GM18511 (cell line): Measurements from ENCODE around the gene TPRG1.
"Not testable (repeated sequence)": the region's sequence is repeated elsewhere in the genome, so short reads cannot be mapped to it uniquely, and the experiment has no call there.

Source experiments
- ATAC-seq: cut with Tn5 transposase; IDR thresholded peaks from one replicate; pipeline ENCODE4 v1.9.1; 2021; ENCODE audit warnings: mild to moderate bottlenecking, moderate library complexity; ENCODE audit not compliant: unreplicated experiment

The TPRG1 gene

DNA sequence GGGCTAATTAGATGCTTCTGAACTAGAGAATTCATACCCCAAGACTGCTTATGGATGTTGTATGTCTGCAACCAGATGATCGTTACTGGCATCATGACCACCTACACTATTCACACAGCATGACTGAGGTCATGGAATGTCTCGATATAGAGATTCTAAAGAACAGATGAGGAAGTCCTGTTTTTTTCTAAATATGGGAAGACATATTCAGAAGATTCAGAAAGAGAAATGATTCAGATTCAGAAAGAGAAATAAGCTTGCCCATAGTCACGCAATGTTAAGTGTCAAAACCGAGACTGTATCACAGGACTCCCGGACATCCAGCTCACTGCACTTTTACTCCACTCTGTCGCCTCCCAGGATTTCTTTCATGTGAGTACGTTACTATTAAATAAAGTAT is 136.2 kb downstream of the TPRG1 start:
- ATAC-seq: peak; percentile 66

DNA sequence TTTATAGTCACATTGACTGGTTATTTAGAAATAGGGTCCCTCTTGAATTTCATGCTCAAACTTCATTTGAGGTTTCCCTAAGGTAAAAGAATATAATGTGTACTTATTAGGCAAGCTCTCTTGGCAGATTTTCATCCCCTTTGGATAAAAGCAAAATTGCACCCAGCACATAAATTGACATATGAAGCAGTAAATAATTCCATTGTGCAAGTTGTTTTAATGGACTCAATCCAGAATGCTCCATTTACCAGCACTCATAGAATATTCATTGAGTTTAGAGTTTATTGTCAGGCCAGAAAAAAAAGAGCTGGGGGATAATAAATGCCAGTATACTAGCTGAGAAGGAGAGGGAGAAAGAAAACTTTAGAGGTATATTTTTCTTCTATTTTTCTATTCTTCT is 136.8 kb downstream of the TPRG1 start:
- no peak for ATAC-seq

DNA sequence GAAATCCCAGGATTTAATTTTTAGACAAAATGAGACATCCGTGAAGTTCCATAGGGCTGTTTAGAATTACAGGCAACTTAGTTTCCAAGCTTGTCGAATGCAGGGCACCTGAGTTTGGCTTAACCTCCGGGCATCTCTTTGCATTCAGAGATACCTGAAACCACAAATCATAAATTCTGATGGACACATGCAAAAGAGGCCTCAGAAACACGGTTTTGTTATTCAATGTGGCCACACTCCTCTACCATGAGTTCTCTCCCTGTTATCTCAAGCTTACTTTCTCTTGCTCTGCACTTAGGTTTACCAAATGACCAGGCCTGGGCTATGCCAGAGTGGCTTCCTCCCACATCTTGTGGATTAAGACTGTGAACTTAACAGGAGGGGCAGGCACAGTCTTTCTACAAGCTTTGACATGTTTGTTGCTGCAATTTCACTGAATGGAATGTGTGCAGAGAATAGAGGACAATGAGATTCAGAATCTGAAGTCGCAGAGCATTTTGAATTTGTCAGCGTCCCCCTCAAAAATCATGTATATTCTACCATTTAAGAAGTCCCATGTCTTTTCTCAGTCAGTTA is 137.7 kb downstream of the TPRG1 start:
- ATAC-seq: no peak

DNA sequence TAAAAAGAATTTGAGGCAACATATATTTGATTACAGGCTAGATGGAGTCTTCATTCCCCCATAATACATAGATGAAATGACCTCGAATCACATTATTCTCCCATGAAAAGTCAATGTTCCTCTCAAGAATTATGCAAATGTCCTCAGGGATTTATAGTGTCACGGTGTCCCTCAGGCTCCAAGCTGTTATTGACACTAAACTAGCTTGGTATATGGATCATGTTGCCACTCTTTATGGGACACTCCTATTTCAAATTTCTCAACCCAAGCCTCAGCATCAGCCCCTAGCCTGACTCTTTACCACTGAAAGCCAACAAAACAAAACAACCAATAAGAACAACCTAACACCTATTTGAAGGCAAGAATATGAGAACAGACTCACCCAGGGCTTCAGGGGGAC is 139.8 kb downstream of the TPRG1 start:
- no peak for ATAC-seq

DNA sequence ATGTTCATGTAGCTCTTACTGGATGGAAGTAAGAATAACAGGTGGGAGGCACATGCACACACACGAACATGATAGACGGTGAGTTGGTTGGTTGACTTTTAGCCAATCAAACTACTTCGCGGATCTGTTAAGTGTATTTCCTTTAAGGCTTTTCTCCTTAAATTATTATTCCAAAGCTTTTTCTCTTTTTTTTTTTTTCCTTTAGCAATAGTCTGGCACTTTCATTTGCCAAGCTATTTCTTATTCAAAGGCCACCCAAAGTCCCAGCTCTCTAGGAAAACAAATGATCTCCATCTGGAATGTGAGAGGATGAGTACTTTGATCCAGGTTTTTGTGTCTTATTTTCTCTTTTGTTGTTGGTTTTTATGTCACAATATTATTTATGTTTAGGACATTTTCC is 141.1 kb downstream of the TPRG1 start:
- ATAC-seq: no peak

DNA sequence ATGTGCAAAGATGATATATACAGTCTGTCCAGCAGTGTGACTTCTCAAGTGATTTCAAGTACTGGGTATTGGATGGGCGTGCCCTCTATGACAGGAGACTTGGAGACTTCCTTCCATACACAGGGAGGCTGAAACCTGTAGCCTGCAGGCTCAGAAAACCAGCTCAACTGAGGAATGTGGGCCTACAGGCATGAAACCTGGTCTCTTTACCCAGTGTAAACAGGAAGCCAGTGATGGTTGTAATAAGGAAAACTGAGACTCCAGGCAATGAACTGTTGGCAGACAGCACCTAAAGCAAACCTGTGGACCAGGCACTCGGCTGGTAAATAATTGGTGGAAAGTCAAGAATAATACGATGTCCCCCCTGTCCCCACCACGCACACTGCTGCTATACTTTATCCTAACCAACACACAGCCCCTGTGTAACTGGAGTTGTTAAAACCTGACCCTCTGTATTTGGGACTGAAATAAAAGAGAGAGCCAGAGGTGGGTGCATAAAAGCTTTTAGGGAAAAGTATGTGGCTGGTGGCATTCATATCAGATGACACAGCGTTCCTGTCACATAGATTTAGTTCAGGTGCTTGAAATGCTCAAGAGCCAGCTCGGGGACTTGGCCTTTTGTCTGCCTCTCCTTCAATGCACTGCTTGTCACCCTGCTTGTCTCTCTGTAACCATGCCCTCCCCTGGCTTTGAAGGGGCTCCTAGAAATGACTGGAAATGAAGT is 144.7 kb downstream of the TPRG1 start:
- no peak for ATAC-seq

DNA sequence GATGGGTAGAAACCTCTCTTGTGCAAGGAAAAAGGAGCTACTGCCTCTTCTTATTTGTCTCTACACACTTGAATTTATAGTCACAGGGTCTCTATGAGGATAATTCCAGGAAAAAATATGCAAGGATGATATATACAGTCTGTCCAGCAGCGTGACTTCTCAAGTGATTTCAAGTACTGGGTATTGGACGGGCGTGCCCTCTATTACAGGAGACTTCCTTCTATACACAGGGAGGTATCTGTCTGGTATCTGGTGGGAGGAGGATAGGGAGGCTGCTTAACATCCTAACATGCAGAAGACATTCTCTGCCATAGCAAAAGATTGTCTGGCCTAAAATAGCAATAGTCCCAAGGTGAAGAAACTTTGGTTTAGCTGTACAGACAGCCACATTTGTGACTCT is 146.1 kb downstream of the TPRG1 start:
- no peak for ATAC-seq

DNA sequence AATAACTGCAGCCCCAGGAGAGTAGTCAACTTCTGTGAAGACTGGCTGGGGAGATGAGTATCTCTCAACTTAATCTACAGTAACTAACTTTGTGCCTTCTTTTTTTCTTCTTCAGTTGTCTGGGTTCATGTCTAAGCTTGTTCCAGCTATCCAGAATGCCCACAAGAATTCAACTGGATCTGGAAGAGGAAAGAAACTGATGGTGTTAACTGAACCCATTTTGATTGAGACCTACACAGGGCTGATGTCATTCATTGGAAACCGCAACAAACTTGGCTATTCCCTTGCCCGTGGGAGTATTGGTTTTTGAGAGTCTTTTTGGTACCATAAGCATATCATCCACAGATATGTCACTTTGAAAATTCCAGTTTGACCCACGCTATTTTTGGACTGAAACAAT is 148.7 kb downstream of the TPRG1 start:
- ATAC-seq: no peak

DNA sequence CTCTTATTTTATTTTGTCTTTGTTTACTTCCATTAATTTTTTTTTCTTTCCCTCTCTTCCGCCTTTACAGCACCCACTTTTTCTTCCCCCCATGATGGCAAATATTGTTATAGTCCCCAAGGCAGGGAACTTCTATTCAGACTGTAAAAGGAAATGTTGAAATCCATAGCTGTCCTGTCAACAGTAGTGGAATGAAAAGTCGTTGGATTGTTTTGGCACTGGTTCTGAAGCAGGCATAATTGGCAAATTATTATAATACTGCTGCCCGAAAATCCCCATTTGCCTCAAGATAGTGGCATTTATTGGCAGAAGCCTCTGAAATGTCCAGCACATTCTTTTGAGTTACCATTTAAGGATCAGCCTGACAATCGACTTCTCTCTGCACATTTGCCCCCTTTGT is 150.6 kb downstream of the TPRG1 start:
- ATAC-seq: no peak

DNA sequence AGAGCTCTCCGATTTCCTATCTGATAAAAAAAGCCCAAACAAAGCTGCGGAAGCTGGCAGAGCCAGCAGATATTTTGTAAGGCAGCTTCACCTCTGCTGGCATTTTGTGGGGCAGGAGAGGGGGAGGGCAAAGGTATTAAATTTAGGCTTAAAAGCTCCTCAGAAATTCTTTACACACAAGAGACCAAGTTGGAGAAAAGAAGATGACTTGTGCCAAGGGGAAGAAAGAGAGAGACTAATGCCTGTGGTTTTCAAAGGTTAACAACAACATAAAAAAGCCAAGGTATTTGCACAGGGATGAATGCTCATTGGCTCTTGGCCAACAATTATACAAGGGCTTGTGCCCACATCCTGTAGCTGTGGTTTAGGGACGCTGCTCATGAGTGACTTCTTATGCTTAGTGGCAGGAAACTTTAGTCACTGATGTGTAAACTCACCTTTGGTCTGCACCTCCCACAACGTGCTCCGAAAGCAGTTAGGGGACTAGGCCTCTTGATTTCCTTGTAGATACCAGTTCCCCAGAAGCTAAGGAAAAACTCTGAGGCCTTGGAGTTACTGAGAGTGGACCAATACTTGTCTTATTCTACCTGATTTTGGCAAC is 152.9 kb downstream of the TPRG1 start:
- ATAC-seq: peak; percentile 100

DNA sequence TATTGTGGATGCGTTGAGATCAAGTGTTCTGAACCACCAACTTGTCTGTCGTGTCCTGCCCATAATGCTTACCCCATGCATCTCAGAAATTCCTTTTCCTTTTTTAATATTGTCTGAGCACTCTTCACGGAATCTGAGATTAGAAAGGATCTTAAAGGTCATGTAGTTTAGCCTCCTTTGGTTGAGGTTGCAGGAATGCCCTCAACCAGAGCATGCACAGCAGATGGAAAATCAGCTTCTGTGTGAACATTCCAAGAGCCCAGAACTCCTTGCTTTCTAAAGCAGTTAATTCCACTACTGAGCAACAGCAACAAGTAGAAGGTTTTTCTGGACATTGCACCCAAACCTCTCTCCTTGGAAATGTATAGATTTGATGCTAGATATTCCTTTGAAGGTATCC is 153.7 kb downstream of the TPRG1 start:
- no peak for ATAC-seq

DNA sequence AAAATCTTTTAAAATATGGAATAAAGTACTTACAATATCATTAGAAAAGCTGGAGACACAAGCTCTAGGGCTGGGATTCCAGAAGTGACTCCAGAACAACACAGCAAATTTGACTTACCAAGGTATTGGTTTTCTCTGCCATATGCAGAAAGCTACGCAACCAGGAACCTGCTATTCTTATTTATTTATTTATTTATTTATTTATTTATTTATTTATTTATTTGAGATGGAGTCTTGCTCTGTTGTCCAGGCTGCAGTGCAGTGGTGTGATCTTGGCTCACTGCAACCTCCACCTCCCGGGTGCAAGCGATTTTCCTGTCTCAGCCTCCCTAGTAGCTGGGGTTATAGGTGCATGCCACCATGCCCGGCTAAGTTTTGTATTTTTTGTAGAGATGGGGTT is 157.9 kb downstream of the TPRG1 start:
- ATAC-seq: not testable (repeated sequence)

DNA sequence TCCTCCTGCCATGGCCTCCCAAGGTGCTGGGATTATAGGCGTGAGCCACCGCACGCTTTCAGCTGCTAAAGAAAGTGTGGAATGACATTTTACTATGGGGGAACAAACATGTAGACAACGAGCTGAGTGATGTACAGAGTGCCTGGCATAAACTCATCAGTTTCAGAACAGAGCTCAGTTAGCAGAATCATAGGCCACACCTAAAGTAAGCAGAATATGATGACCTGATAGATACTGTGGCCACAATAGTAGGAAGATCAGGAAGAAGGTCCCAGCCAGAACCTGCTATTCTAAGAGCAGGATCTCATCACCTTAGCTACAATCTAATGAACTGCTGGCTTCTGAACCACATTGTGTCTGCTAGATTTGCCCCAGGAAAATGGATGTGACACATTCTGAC is 158.3 kb downstream of the TPRG1 start:
- no peak for ATAC-seq

DNA sequence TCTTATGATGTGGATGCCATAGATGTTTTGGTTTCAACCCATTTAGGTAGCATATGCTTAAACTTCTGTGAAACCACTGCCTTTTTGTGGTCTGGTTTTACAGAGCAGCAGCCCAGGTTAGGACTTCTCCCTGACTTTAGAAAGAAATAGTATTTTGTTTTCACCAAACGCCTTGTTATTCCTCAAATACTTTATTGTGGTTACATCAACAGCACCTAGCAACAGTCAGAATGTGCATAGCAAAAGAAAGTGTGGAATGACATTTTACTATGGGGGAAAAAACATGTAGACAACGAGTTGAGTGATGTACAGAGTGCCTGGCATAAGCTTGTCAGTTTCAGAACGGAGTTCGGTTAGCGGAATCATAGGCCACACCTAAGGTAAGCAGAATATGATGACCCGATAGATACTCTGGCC is 159.2 kb downstream of the TPRG1 start:
- peak; percentile 55 for ATAC-seq

DNA sequence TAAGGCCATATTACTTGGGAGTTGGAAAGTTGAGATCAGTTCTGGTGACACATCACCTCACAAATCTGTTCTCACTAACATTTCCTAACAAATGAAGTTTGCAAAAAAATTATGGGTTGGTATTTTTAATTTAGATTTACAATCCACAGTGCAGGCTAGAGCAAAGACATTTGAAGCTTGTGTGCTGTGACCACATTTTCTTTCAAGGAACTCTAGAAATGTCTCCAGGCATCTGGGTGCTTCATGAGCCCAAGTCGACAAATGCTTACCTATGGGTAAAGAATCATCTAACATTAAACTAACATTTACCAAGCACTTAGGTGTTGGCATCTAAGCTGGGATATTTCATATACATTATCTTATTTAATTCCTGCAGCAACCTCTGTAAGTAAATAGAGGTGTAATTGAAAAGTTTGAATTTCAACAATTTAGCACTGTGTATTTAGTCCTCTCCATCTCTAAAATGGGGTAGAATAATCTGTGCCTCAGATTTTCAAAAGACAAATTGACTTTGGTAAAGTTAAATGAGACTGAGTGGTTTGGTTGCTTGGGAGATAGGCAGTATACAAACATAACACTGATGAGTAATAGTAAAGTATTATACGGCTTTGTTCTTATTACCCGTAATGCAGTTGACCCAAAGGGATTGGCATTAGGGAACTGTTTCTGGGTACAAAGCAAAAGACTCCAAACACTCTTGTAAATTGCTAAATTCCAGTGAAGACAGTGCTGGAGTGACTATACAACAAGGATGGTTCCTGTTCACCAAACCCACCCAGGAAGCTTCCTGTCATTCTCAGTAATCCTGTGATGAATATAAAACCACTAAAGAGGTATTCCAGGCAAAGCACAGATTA is 162.5 kb downstream of the TPRG1 start:
- ATAC-seq: no peak

DNA sequence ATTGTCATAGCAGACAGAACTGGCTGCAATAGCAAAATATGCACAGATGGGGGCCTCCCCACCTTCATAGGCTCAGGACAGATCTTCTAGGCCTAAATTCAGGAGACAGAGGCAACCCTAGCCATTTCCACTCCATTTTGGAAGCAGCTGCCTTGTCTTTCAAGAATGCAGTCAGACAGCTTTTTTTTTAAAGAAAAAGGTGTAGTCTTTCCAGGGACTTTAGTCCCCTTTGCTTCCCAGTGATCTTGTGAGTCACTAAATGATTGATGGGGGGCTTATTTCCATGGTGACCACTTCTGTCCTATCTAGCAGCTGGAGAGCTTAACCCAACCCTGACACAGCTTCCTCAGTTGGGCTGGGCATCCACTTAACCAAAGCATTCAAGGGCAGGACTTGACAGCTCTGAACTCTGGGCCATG is 165.9 kb downstream of the TPRG1 start:
- no peak for ATAC-seq

DNA sequence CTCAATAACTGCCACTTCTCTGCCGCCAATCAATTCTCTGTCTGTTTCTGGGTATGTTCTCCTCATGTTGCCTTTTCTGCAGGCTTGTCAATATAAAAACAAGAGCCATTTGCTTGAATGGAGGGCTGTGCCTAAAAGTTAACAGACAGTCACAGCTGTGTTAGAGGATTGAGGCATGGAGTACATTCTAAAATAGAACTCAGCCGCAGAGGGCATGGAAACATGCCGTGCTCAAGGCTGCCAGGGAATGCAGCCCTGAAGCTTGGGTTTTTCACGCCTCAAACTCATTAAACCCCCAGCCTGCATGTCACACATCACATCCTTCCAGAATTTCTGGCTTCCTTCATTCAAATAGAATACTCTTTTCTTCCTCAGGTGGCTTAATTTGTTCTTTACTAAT is 166.6 kb downstream of the TPRG1 start:
- ATAC-seq: no peak

DNA sequence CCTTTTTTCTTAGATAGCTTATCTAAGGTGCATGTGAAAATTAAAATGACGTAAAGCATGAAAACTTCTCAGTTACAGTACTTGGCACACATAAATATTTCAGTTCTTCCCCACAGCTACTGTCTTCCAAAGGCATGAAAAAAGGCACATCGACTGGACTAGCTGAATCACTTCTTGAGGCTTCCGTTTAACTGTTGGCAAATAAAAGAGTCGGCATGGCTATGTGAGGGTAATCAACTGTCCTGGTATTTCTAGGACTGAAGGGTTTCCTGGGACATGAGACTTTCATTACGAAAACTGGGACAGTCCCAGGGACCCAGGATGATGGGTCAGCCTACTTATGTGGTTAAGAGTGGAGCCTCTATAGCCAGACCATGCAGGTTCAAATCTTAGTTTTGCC is 168.2 kb downstream of the TPRG1 start:
- no peak for ATAC-seq

DNA sequence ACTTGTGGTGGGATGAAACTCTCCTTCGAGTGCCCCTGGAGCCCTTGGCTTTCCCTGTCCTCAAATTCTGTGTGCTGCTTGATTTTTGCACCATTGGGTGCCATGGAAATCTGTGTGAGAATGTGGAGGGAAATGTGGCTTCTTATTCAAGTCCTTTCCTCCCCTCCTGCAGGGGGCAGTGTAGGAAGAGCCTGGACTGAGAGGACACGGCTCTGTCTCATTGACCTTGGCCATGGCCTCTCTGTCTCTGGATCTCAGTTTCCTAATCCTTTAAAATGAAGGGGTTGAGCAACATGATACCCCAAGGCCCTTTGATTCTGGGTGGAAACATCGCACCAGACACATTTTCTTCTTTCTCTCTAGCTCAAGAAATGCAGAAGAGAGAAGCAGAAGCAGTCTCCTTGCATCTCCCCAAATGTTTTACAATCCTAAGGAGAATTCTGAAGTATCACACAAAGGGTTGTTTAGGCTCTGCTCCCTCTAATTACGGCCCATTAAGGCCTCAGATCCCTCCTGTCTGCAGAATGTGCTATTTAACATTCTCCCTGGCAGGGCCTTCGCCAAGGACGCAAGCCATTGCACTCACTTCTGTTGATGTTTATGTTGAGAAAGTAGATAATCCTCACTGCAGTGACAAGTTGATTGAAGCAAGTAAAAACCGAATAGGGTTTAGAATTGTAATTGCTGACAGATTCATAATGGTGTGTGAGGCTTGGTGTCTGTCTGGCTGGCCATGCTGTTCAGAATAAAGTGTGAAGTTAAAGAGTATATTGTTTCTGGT is 169.1 kb downstream of the TPRG1 start:
- no peak for ATAC-seq

DNA sequence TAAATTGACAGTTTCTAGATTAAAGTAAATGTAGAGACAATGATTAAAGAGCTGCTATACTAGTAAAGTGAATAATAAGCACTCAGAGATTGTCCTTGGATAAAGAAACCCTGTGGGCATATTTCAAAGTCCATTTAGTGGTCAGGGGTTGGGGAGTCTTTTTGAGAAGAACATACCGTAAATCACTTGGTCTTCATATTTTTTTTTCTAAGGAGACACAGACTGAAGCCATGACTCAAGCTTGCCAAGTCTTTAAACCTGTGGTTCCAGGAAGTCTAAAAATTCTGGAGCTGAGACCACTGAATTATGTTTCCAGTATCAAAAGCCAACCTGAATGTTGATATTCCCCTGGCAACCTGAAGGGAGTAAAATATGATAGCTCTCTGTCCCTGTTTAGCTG is 171.0 kb downstream of the TPRG1 start:
- no peak for ATAC-seq

DNA sequence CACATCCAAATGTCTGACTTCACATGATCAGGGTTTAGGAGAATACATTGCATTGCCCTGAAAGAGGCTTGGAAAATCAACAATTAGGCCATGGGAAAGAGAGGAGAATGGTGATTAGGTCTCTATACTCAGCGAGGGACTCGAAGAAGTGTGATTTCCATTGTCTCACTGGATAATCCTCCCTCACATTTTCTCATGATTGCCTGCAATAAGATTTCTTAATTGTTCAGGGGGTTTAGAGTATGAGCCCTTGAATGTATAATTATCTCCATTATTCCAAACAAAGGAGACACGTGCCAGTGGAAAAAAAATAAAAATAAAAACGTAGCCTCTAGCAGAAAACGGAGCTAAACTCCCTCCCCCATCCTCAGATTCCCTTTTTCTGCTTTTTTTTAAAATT is 173.2 kb downstream of the TPRG1 start:
- ATAC-seq: no peak
